ENCODE results near the gene ABAT.
"Not testable (repeated sequence)": the region's sequence is repeated elsewhere in the genome, so short reads cannot be mapped to it uniquely, and the experiment has no call there.

Gene ABAT

GRCh38 chr16:8751481-8752311 is 77.3 kb downstream of the ABAT start:
- DNase-seq: no peak

GRCh38 chr16:8752706-8753105 is 78.3 kb downstream of the ABAT start:
- no peak for DNase-seq

- DNase-seq: no peak
These were observed 79.1 kb downstream of the ABAT start for GRCh38 chr16:8753416-8754054.

- no peak for DNase-seq
These were observed 82.3 kb downstream of the ABAT start for GRCh38 chr16:8756755-8757154.

- no peak for DNase-seq
These were observed 83.6 kb downstream of the ABAT start for GRCh38 chr16:8758022-8758421.

GRCh38 chr16:8760021-8760420 is 85.6 kb downstream of the ABAT start:
- DNase-seq: no peak

GRCh38 chr16:8761078-8761477 is 86.7 kb downstream of the ABAT start:
- no peak for DNase-seq

- DNase-seq: no peak
These were observed 87.8 kb downstream of the ABAT start for GRCh38 chr16:8762254-8762653.

- no peak for DNase-seq
These were observed 88.7 kb downstream of the ABAT start for GRCh38 chr16:8763083-8763482.

- DNase-seq: no peak
These were observed 89.5 kb downstream of the ABAT start for GRCh38 chr16:8763899-8764298.

GRCh38 chr16:8764525-8765250 is 90.3 kb downstream of the ABAT start:
- DNase-seq: no peak

GRCh38 chr16:8767176-8767575 is 92.8 kb downstream of the ABAT start:
- DNase-seq: no peak

- DNase-seq: no peak
These were observed 93.9 kb downstream of the ABAT start for GRCh38 chr16:8768283-8768682.

GRCh38 chr16:8768692-8769091 is 94.3 kb downstream of the ABAT start:
- DNase-seq: peak; percentile 20

GRCh38 chr16:8773537-8773936 is 99.1 kb downstream of the ABAT start:
- no peak for DNase-seq

- no peak for DNase-seq
These were observed 99.8 kb downstream of the ABAT start for GRCh38 chr16:8774208-8774607.

GRCh38 chr16:8775359-8775758 is 100.9 kb downstream of the ABAT start:
- DNase-seq: no peak

GRCh38 chr16:8776129-8776584 is 101.7 kb downstream of the ABAT start:
- DNase-seq: no peak

- DNase-seq: no peak
These were observed 102.8 kb downstream of the ABAT start for GRCh38 chr16:8777217-8777616.

- no peak for DNase-seq
These were observed 107.4 kb downstream of the ABAT start for GRCh38 chr16:8781797-8782196.

- no peak for DNase-seq
These were observed 108.3 kb downstream of the ABAT start for GRCh38 chr16:8782673-8783072.

- no peak for DNase-seq
These were observed 111.0 kb downstream of the ABAT start for GRCh38 chr16:8785408-8785807.

GRCh38 chr16:8786316-8786715 is 111.9 kb downstream of the ABAT start:
- DNase-seq: not testable (repeated sequence)
